Activated CD8-positive, alpha-beta memory T cell treated with anti-CD3 and anti-CD28 coated beads for 4 hours (primary cell): Measurements from ENCODE around the gene COL6A3.
"Not testable (repeated sequence)": the region's sequence is repeated elsewhere in the genome, so short reads cannot be mapped to it uniquely, and the experiment has no call there.

Experiments used
- DNase-seq, 2 donors: peaks; one replicate each; pipeline ENCODE4 v3.0.0-alpha.2; 2020; ENCODE audit warnings: low read depth in 2 of 2

Gene COL6A3

DNA sequence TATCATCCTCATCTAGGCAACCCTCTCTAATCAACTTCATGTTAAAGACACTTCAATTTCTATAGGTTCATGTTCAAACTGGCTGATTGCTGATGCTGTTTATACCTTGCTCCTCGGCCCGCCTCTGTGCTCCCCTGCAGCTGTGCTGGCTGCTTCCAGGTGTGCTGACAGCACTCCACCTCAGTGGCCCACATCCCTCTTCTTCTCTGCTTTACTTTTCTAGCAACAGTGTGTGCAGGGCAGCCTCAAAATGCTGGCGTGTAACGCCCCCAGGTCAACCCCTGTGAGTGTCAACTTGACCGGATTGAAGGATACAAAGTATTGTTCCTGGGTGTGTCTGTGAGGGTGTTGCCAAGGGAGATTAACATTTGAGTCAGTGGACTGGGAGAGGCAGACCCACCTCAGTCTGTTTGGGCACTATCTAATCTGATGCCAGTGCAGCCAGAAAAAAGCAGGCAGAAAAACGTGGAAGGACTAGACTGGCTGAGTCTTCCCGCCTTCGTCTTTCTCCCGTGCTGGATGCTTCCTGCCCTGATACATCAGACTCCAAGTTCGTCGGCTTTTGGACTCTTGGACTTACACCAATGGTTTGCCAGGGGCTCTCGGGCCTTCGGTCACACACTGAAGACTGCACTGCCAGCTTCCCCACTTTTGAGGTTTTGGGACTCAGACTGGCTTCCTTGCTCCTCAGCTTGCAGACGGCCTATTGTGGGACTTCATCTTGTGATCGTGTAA, 94.7 kb downstream of the COL6A3 start:
- DNase-seq, result no peak

DNA sequence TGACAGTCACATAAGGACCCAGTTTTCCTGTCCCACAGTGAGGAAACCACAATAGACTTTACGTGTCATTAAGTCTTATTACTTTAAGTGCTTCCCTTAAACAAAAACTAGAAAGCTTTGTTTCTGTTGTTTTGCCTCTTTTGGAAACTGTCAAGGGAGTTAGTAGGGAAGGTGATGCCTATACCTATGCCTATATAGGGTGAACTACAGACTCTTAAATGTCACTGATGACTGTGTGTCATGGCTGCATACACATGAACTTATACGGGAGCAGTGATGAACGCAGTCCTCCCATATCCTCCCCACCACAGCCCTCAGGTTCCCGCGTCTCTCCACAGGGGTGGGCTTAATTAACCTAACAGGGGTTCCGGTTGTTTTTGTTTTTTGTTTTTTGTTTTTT, 97.6 kb downstream of the COL6A3 start:
- DNase-seq, result no peak

- DNase-seq, result no peak
These were observed 98.1 kb downstream of the COL6A3 start for GRCh38 chr2:237315829-237316225.

DNA sequence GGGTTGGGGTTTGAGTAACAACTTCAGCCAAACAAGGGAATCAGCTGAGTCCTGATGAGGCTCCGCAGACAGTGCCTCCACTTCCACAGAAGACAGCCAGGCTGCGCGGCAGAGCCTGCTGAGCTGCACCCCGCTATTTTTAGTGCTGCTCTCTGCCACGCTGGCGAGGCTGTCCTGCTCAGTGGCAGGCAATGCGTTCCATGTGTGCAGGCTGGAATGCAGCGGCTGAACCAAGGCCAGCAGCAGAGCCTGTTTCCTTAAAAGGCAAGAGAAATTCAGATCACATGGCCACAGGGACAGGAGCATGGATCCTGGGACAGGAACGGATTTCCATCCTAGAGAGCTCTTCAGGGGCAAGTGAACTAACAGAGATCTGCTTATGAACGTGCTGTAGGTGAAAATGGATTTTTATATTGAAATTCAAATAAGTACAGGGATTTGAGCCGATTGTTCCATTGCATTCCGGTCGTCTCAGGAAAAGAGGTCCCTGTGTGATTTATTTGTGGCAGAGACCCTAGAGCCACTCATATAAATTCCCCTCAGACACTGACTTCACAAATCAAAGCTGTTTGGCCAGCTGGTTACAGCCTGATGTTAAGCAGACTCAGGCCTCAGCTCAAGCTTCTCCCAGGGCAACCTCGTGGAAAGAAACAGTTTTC, 98.7 kb downstream of the COL6A3 start:
- no peak for DNase-seq

- no peak for DNase-seq
These were observed 99.3 kb downstream of the COL6A3 start for GRCh38 chr2:237314681-237315080.

GRCh38 chr2:237314198-237314597, 99.8 kb downstream of the COL6A3 start:
- DNase-seq, result no peak

- DNase-seq, result no peak
These were observed 101.8 kb downstream of the COL6A3 start for GRCh38 chr2:237312021-237312755.

DNA sequence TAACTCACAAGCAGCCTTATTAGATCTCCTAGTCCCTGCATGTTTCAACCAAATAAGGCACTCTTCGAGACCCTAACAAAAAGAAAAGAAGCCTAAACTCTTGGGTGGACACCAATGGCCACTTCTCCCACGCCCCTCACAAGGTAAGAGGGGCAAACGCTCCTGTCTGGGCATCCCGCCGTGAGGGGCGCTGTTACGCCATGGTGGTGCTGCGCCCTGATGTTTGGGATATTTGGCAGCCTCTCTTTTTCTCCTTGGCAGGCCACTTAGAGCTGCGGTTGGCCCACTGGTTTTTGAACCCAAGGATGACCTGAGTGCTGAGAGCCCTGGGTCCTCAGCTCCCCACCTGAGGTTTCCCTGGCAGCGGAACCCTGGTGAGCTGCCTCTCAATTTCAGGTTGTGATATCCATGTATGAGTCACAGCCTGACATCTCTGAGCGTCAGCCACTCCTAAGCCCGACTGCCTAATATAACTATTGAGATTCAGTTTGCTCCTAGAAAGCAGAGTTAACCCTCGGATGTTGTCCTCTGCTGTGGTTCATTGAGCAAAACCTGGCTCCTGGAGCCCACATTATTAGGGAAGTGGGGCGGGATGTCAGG, 103.3 kb downstream of the COL6A3 start:
- no peak for DNase-seq

GRCh38 chr2:237309416-237309815, 104.5 kb downstream of the COL6A3 start:
- DNase-seq, result no peak

DNA sequence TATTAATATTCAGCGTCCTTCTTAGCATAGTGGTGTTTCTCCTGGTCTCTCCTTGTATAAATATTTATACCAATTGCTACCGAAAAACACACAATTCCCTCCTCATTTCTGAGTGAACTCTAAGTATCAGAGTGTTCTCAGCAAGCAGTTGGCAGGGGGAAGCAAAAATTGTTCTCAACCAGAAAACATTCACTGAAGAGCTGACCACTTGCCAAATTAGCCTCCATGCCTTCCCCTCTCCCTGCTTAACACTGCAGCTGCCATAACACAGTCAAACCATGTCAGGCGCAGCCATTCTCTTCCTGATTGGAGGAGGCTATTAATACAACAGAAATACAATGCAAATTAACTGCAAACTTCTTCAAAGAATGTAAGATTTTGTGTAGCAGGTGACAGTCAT, 105.0 kb downstream of the COL6A3 start:
- DNase-seq, result no peak

DNA sequence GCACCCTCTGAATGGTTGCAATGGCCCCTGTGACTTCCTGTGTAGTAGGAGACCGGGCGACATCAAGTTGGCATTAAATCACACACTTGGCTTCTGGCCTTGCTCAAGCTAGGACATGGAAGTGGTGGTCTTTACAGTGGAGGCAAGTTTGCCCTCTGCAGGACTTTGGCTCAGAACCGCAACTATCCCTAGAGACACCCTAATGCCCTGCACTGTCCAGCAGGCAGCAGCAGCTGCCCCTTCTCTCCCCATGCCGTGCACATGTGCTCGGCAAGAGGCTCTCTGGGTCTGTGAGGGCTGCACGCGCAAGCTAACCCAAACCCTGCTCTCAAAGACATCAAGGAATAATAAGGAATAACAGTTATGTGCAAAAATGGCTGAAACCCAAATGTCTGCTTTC, 106.5 kb downstream of the COL6A3 start:
- no peak for DNase-seq

DNA sequence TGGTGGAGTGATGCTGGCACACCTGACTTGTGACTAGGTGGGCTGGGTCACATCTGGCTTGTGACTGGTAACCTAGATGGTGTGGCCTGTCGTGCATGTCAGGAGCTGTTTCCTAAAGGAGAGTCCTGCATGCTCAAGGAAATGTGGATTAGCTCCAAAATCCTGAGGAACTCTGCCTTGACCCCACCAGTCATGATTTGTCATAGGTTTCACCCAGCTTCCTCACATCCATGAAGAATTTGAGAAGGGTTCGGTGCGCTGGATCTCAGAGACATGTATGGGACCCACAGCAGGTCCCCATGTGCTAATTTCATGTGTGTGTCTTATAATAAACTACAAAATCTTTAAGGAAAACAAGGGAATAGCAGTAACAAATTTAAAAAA, 107.2 kb downstream of the COL6A3 start:
- DNase-seq, result no peak

DNA sequence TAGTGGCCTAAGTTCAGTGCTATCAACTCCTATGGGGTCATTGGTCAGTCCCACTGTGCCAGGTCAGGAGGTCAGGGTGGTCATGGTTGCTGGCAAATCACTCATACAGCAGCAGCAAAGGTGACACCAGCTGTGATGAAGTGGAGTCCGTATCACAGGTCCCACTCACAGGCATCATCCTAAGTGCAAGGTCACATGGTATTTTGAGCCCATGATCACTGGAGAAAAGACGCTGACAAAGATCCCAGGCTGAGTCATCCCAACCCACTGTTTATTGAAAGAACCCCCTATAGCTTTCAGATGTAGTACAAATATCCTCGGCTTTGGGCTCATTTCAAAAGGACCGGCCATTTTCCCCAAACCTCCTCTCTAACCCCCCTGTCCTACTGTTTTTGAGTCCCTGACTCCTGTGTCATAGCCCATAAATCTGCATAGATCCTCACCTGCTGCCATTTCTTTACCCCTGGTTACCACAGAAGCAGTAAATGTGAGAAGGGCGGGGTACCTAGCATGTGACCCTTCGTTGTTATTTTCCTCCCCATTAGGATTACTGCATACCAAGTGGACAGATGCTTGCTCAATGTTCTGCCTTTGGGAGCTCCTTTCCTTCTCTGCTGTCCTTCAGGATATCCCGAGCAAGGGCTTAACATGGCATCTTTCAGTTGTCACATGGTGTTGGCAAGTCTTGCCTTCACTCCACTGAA, 107.7 kb downstream of the COL6A3 start:
- no peak for DNase-seq

GRCh38 chr2:237305579-237305978, 108.4 kb downstream of the COL6A3 start:
- no peak for DNase-seq

GRCh38 chr2:237304763-237305514, 109.0 kb downstream of the COL6A3 start:
- DNase-seq, result no peak

GRCh38 chr2:237303244-237303643, 110.7 kb downstream of the COL6A3 start:
- DNase-seq, result not testable (repeated sequence)

GRCh38 chr2:237301595-237301994, 112.4 kb downstream of the COL6A3 start:
- DNase-seq, result no peak

DNA sequence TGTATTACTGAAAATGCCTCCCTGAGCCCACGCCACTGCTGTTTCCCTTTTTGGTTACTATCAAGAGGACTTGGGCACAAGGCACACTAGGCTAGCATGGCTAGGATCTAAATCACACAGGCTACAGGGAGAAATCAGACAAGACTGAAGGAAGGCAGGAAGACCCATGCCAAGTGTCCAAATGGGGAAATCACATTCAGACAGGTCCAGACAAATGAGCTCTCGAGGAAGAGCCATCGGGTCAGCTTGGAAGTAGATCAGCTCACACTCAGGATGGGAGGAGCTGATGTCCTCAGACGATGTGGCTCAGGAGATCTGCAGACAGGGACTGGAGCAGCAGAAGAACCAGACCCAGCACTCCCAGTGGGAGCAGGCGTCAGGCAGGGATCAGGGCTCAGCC, 113.2 kb downstream of the COL6A3 start:
- no peak for DNase-seq

- no peak for DNase-seq
These were observed 114.1 kb downstream of the COL6A3 start for GRCh38 chr2:237299906-237300305.

- no peak for DNase-seq
These were observed 115.5 kb downstream of the COL6A3 start for GRCh38 chr2:237298151-237299118.
